DND-41 (cell line): Measurements from ENCODE around the gene CFAP141.

Experiments
- CTCF ChIP-seq: IDR thresholded peaks from 2 replicates; pipeline ENCODE4 v1.5.1; 2012; ENCODE audit warnings: borderline replicate concordance, low read length, moderate library complexity, mild to moderate bottlenecking; ENCODE audit not compliant: poor library complexity, severe bottlenecking; ENCODE audit errors: extremely low read depth
- EZH2 ChIP-seq: IDR thresholded peaks from 3 replicates; pipeline ENCODE4 v1.6.1; 2012; ENCODE audit warnings: borderline replicate concordance, low read depth, mild to moderate bottlenecking, moderate library complexity, low read length, inconsistent platforms; ENCODE audit not compliant: severe bottlenecking

GRCh38 chr1:154212083-154212482 lies 6.0 kb upstream of the CFAP141 start:
- TF ChIP-seq CTCF (no peak), EZH2 (no peak)
